KMS-11 (cell line): ENCODE measurements around the gene JAKMIP2.

Source experiments
- H2AFZ ChIP-seq: fragments of 200-600 bp; sonication (generic); 2 replicates; pipeline ENCODE4 v1.6.1; 2016; ENCODE audit warnings: antibody characterized with exemption, mixed run types, low read depth
- H3K27ac ChIP-seq: fragments of 200-600 bp; sonication (generic); 2 replicates; pipeline ENCODE4 v1.6.1; 2016; ENCODE audit warnings: mild to moderate bottlenecking, mixed run types
- H3K27me3 ChIP-seq: fragments of 200-600 bp; sonication (generic); 2 replicates; pipeline ENCODE4 v1.6.1; 2017; ENCODE audit warnings: mild to moderate bottlenecking, low read depth, mixed run types, moderate library complexity; ENCODE audit not compliant: insufficient read depth
- H3K36me3 ChIP-seq: fragments of 200-600 bp; sonication (generic); 2 replicates; pipeline ENCODE4 v1.6.1; 2017; ENCODE audit warnings: mild to moderate bottlenecking, mixed run types; ENCODE audit not compliant: insufficient read depth
- H3K4me1 ChIP-seq: fragments of 200-600 bp; sonication (generic); 2 replicates; pipeline ENCODE4 v1.6.1; 2016; ENCODE audit warnings: mild to moderate bottlenecking, low read depth, mixed run types; ENCODE audit not compliant: poor library complexity, severe bottlenecking
- H3K4me2 ChIP-seq: fragments of 200-600 bp; sonication (generic); 2 replicates; pipeline ENCODE4 v1.7.0; 2016; ENCODE audit warnings: mild to moderate bottlenecking, mixed run types
- H3K4me3 ChIP-seq: fragments of 200-600 bp; sonication (generic); IDR thresholded peaks from 2 replicates; pipeline ENCODE4 v1.6.1; 2017; ENCODE audit warnings: low read depth, low read length, mixed read lengths; ENCODE audit not compliant: insufficient read depth
- H3K79me2 ChIP-seq: fragments of 200-600 bp; sonication (generic); 2 replicates; pipeline ENCODE4 v1.6.1; 2016; ENCODE audit warnings: low read depth, mixed run types; ENCODE audit not compliant: insufficient read depth
- H3K9ac ChIP-seq: fragments of 200-600 bp; sonication (generic); 2 replicates; pipeline ENCODE4 v1.6.1; 2016; ENCODE audit warnings: mild to moderate bottlenecking, mixed run types
- H4K20me1 ChIP-seq: fragments of 200-600 bp; sonication (generic); 2 replicates; pipeline ENCODE4 v1.6.1; 2016; ENCODE audit warnings: mild to moderate bottlenecking, mixed run types; ENCODE audit not compliant: insufficient read depth
- CTCF ChIP-seq: fragments of 200-600 bp; sonication (generic); conservative IDR thresholded peaks from 2 replicates; pipeline ENCODE4 v1.6.1; 2017; ENCODE audit warnings: low read depth, mild to moderate bottlenecking, antibody characterized with exemption, low read length, moderate library complexity, mixed read lengths

JAKMIP2 gene

GRCh38 chr5:147611483-147611882 is 171.0 kb downstream of the JAKMIP2 start:
- Histone ChIP-seq H3K27ac (no peak overlapping the region), H3K27me3 (no peaks in the 10 kb centered on the region), H4K20me1 (no peaks in the 10 kb centered on the region), H3K79me2 (no peaks in the 10 kb centered on the region), H3K36me3 (no peaks in the 10 kb centered on the region), H3K4me2 (no peak overlapping the region), H3K9ac (no peak overlapping the region), H2AFZ (no peak overlapping the region), H3K4me1 (no peaks in the 10 kb centered on the region), H3K4me3 (no peak overlapping the region)
- no peak for TF ChIP-seq CTCF

GRCh38 chr5:147610798-147611197 is 171.7 kb downstream of the JAKMIP2 start:
- no peaks in the 10 kb centered on the region for H3K4me1 ChIP-seq

GRCh38 chr5:147601652-147602051 is 180.9 kb downstream of the JAKMIP2 start:
- Histone ChIP-seq H3K27ac (no peak overlapping the region), H3K4me1 (peaks cover 10% of the 10 kb centered on the region), H2AFZ (no peak overlapping the region), H3K79me2 (no peaks in the 10 kb centered on the region), H3K4me3 (no peak overlapping the region), H3K27me3 (no peaks in the 10 kb centered on the region), H4K20me1 (no peaks in the 10 kb centered on the region), H3K36me3 (no peaks in the 10 kb centered on the region), H3K4me2 (no peak overlapping the region), H3K9ac (no peak overlapping the region)
- TF ChIP-seq CTCF = no peak

More at GRCh38 chr5:147610798-147611197, 171.7 kb downstream of the JAKMIP2 start:
- H3K27me3 ChIP-seq = no peaks in the 10 kb centered on the region
- H3K27ac ChIP-seq = no peak overlapping the region
- H2AFZ ChIP-seq = no peak overlapping the region
- H3K4me3 ChIP-seq = no peak overlapping the region
- H4K20me1 ChIP-seq = no peaks in the 10 kb centered on the region
- no peaks in the 10 kb centered on the region for H3K36me3 ChIP-seq
- no peak for TF ChIP-seq CTCF
- H3K79me2 ChIP-seq = no peaks in the 10 kb centered on the region
- H3K4me2 ChIP-seq = no peak overlapping the region
- no peak overlapping the region for H3K9ac ChIP-seq

- Histone ChIP-seq H4K20me1 (no peaks in the 10 kb centered on the region), H3K4me1 (no peaks in the 10 kb centered on the region), H3K4me2 (no peak overlapping the region), H3K4me3 (no peak overlapping the region), H2AFZ (no peak overlapping the region), H3K36me3 (no peaks in the 10 kb centered on the region), H3K9ac (no peak overlapping the region), H3K27me3 (no peaks in the 10 kb centered on the region), H3K27ac (no peak overlapping the region), H3K79me2 (no peaks in the 10 kb centered on the region)
- no peak for TF ChIP-seq CTCF
Observed at GRCh38 chr5:147591120-147591519, 191.4 kb downstream of the JAKMIP2 start.
